Stimulated activated naive CD4-positive, alpha-beta T cell treated with Interleukin-2 at 50 U/mL for 16 hours (primary cell): ENCODE data around the gene HSFY2.
"Not testable (repeated sequence)": the region's sequence is repeated elsewhere in the genome, so short reads cannot be mapped to it uniquely, and the experiment has no call there.

Experiments used
- DNase-seq: peaks from one replicate; lab custom pipeline; 2025; lab: John Stamatoyannopoulos, UW

The HSFY2 gene, protein sequence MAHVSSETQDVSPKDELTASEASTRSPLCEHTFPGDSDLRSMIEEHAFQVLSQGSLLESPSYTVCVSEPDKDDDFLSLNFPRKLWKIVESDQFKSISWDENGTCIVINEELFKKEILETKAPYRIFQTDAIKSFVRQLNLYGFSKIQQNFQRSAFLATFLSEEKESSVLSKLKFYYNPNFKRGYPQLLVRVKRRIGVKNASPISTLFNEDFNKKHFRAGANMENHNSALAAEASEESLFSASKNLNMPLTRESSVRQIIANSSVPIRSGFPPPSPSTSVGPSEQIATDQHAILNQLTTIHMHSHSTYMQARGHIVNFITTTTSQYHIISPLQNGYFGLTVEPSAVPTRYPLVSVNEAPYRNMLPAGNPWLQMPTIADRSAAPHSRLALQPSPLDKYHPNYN

DNA sequence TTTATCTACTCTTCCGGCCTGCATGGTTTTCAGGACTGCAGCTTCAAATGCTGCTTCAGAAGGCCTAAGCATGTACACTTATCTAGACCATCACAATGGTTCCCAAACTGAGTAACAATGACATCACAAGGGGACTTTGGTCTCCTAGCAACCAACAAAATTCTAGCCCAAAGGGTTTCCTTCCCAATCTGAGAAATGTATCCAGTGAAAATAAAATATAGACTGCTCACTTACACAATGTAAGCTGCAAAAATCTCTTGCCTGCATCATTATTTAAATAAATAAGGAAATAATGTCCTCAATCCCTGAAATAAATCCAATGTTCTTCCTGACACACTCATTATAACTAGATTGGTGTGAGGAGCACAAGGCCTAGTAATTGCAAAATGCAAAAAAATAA lies at the start of gene HSFY2:
Gene HSFY2, minus strand, starts transcription at position 101 of the 400 bp plus-strand sequence. CDS start 117 bp downstream, outside the sequence.
- not testable (repeated sequence) for DNase-seq

DNA sequence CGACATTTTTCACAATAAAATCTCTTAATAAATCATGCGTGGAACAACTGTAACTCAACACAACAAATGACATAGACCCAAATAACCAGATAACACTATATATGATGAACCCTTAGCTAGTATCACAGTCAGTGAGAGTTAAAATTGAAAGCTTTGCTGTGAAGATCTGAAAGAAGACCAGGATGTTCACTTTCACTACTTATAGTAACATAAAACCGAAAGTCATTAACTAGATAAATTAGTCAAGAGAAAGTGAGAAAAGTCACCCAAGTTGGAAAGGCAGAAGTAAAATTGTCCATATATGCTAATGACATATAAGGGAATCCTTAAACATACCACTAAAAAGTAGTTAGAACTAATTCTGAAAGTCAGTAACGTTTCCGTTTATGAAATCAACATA lies 42.2 kb upstream of the HSFY2 start:
- not testable (repeated sequence) for DNase-seq

DNA sequence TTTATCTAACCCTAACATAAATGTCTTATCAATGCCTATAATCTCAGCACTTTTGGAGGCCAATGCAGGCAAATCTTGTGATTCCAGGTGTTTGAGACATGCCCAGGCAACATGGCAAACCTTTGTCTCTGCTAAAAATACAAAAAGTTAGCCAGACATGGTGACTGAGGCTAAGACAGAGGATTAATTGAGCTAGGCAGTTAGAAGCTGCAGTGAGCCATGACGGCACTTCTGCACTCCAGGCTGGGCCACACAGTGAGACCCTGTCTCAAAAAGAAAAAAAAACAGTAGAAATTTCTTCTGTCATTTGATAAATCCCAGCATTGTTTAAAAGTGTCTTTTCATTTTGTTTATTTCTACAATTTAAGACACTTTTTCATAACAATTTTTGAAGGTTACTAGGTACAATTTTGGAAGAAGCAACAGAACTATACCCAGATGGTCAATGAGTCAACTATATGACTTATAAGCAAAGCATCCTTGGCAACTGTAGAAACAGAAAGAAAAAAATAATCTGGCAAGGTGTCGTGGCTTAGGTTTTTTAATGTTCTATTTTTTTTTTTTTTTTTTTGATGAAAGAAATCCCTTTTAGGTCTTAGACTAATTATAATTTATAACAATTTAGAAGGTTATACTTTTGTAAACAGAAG lies 15.3 kb upstream of the HSFY2 start:
- DNase-seq = not testable (repeated sequence)

DNA sequence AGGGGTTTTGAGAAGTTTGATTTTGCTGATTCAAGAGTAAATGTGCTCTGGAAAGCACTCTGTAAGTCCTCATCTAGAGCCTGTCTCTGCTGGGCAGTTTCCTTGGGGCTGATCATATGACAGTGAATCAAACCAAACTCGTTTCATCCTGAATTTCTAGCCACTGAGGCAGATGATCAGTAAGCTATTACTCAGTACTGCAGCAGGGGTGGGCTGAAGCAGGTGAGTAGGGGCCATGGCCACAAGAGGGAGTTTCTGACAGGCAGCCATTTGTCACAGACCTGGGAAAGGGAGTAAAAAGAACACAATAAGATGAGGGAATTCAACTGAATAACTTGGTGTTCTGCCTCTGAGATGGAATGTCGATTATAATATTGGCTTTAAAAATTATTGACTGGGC lies 19.5 kb downstream of the HSFY2 start:
- DNase-seq = not testable (repeated sequence)

DNA sequence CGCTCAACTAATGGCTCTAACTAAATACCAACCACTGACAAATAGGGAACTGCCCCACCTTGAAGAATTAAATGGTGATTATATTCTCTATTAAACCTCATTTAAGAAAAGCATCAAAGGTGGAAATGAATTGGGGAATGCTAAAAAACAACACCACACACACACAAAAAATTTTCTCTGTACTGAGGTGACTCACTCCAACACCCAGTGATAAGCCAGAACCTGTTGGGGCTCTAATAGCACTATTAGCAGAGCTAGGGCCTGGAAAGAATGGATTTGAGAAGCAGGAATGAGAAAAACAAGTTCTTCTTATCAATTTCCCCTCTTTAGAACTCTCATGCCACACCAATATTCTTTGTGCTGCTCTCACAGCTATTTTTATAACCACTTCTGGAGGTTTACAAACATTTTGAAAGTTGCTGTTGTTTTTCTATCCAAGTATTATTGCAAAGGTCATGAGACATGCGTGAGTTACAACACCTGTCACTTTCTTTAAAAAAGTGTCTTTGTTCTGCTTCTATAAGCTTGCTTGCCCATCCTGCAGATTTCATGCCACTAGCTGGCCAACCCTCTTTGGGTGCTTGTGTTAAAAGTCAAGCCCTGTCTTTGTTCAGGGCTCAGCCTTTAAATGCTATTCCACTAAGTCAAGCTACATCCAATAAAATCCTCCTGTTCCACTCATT lies 20.3 kb downstream of the HSFY2 start:
- not testable (repeated sequence) for DNase-seq

DNA sequence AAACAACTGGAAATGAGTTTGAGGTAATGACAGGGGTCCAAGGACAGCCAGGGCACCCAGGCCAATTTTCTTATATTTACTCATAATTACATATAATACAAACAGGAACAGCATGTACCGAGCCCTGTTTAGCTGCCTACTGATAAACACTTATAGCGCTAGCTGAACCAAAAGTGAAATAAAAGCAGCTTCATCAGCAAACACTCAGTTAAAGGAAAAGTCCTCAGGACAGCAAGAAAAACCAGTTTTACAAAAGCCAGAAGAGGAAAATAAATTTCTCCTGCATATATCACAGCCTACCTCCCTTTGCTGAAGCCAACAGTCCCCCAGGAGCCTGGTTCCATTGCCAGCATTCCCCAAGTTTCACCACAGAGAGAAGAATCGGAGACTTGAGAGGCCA lies 49.8 kb downstream of the HSFY2 start:
- DNase-seq = not testable (repeated sequence)
